ENCODE data around the gene CDC45.

The CDC45 gene

DNA sequence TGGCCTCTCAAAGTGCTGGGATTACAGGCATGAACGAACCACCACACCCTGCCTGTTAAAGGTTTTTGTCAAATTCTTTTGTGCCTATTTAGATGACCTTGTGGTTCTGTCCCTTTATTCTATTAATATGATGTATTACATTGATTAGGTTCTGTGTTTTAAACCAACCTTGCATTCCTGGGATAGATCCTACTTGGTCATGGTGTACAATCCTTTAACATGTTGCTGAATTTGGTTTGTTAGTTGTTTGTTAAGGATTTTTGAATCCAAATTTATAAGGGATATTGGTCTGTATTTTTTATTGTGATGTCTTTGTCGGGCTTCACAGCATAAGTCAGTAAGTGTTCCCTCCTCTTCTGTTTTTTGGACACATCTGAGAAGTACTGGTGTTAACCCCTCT lies 73.5 kb downstream of the CDC45 start:
- no peak overlapping the region for H3K27ac ChIP-seq (ENCODE audit: low read depth, low read length)
- H3K4me1 ChIP-seq (ENCODE audit: control insufficient read depth in 5 of 5, insufficient read depth in 5 of 5, low read length in 5 of 5), result peaks cover 0 to 3% (median 0%) of the 10 kb centered on the region in 5 donors
- no peaks in the 10 kb centered on the region for H3K36me3 ChIP-seq (ENCODE audit: control insufficient read depth in 5 of 5, insufficient read depth in 5 of 5, low read length in 5 of 5)
- H3K27me3 ChIP-seq (ENCODE audit: control insufficient read depth in 5 of 5, insufficient read depth in 4 of 5, low read length in 5 of 5), result peaks cover 0 to 8% (median 3%) of the 10 kb centered on the region in 5 donors
- peaks cover 0 to 4% (median 0%) of the 10 kb centered on the region in 5 donors for H3K9me3 ChIP-seq (ENCODE audit: control insufficient read depth in 5 of 5, low read length in 5 of 5)
- no peak overlapping the region for H3K4me3 ChIP-seq (ENCODE audit: low read depth in 1 of 5, low read length in 5 of 5)
- H3K9ac ChIP-seq (ENCODE audit: low read length in 5 of 5), result no peak overlapping the region

DNA sequence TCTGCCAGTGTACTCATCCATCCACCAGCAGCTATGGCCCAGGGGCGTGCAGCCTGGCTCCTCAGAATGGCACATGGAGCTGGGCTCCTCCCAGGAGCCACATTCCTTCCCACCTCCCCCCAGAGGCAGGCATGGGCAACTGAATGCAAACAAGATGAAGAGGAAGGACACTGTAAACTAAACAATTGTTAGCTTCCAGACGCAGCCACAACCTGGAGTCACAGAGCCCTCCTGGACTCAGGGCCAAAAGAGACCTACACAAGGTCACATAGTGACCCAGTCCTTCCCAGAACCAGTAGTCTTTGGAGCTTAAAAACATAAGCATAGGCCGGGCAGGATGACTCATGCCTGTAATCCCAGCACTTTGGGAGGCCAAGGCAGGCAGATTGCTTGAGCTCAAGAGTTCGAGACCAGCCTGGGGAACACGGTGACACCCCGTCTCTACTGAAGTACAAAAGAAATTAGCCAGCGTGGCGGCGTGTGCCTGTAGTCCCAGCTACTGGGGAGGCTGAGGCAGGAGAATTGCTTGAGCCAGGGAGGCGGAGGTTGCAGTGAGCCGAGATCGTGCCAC lies 75.2 kb downstream of the CDC45 start:
- Histone ChIP-seq H3K9ac (ENCODE audit: low read length in 5 of 5) (no peak overlapping the region), H3K4me3 (ENCODE audit: low read depth in 1 of 5, low read length in 5 of 5) (no peak overlapping the region), H3K27ac (ENCODE audit: low read depth, low read length) (no peak overlapping the region)

DNA sequence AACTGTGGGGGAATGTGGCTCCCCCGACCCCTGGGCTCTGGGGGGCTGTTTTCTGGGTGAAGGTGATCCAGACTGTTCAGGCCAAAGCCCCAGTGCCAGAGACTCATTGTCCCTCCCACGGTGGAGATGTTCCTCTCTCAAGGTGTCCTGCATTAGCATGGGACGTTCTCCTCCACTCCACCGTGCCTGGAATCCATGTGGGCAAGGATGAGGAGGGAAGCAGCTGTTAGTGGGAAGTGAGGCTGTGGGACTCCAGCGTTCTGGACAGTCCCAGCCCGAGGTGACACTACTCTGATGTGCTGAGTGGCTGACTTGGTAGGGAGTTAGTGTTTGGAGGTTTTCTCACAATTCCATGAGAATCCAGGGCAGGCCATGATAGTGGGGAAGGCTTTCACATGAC lies 75.9 kb downstream of the CDC45 start:
- H3K4me3 ChIP-seq (ENCODE audit: low read depth in 1 of 5, low read length in 5 of 5), result no peak overlapping the region
- H3K9ac ChIP-seq (ENCODE audit: low read length in 5 of 5), result no peak overlapping the region
- H3K9me3 ChIP-seq (ENCODE audit: control insufficient read depth in 5 of 5, low read length in 5 of 5), result peaks cover 0 to 4% (median 0%) of the 10 kb centered on the region in 5 donors
- H3K4me1 ChIP-seq (ENCODE audit: control insufficient read depth in 5 of 5, insufficient read depth in 5 of 5, low read length in 5 of 5), result peaks cover 0 to 3% (median 0%) of the 10 kb centered on the region in 5 donors
- peaks cover 0 to 8% (median 3%) of the 10 kb centered on the region in 5 donors for H3K27me3 ChIP-seq (ENCODE audit: control insufficient read depth in 5 of 5, insufficient read depth in 4 of 5, low read length in 5 of 5)
- H3K36me3 ChIP-seq (ENCODE audit: control insufficient read depth in 5 of 5, insufficient read depth in 5 of 5, low read length in 5 of 5), result no peaks in the 10 kb centered on the region
- H3K27ac ChIP-seq (ENCODE audit: low read depth, low read length), result no peak overlapping the region

More for the DNA sequence above, 75.2 kb downstream of the CDC45 start:
- Histone ChIP-seq H3K27me3 (ENCODE audit: control insufficient read depth in 5 of 5, insufficient read depth in 4 of 5, low read length in 5 of 5) (peaks cover 0 to 8% (median 3%) of the 10 kb centered on the region in 5 donors), H3K36me3 (ENCODE audit: control insufficient read depth in 5 of 5, insufficient read depth in 5 of 5, low read length in 5 of 5) (no peaks in the 10 kb centered on the region), H3K4me1 (ENCODE audit: control insufficient read depth in 5 of 5, insufficient read depth in 5 of 5, low read length in 5 of 5) (peaks cover 0 to 3% (median 0%) of the 10 kb centered on the region in 5 donors), H3K9me3 (ENCODE audit: control insufficient read depth in 5 of 5, low read length in 5 of 5) (peaks cover 0 to 4% (median 0%) of the 10 kb centered on the region in 5 donors)

- Histone ChIP-seq H3K36me3 (ENCODE audit: control insufficient read depth in 5 of 5, insufficient read depth in 5 of 5, low read length in 5 of 5) (no peaks in the 10 kb centered on the region), H3K9me3 (ENCODE audit: control insufficient read depth in 5 of 5, low read length in 5 of 5) (peaks cover 0 to 4% (median 0%) of the 10 kb centered on the region in 5 donors), H3K4me1 (ENCODE audit: control insufficient read depth in 5 of 5, insufficient read depth in 5 of 5, low read length in 5 of 5) (peaks cover 0 to 3% (median 0%) of the 10 kb centered on the region in 5 donors), H3K27me3 (ENCODE audit: control insufficient read depth in 5 of 5, insufficient read depth in 4 of 5, low read length in 5 of 5) (peaks cover 0 to 8% (median 3%) of the 10 kb centered on the region in 5 donors), H3K27ac (ENCODE audit: low read depth, low read length) (no peak overlapping the region), H3K9ac (ENCODE audit: low read length in 5 of 5) (no peak overlapping the region), H3K4me3 (ENCODE audit: low read depth in 1 of 5, low read length in 5 of 5) (no peak overlapping the region)
These were observed 77.3 kb downstream of the CDC45 start for GRCh38 chr22:19556963-19557545.

GRCh38 chr22:19559324-19559811 lies 79.6 kb downstream of the CDC45 start:
- peaks cover 0 to 3% (median 2%) of the 10 kb centered on the region in 5 donors for H3K9me3 ChIP-seq (ENCODE audit: control insufficient read depth in 5 of 5, low read length in 5 of 5)
- H3K9ac ChIP-seq (ENCODE audit: low read length in 5 of 5), result no peak overlapping the region
- no peaks in the 10 kb centered on the region for H3K36me3 ChIP-seq (ENCODE audit: control insufficient read depth in 5 of 5, insufficient read depth in 5 of 5, low read length in 5 of 5)
- H3K27ac ChIP-seq (ENCODE audit: low read depth, low read length), result no peak overlapping the region
- H3K4me3 ChIP-seq (ENCODE audit: low read depth in 1 of 5, low read length in 5 of 5), result no peak overlapping the region
- H3K4me1 ChIP-seq (ENCODE audit: control insufficient read depth in 5 of 5, insufficient read depth in 5 of 5, low read length in 5 of 5), result peaks cover 0 to 3% (median 0%) of the 10 kb centered on the region in 5 donors
- H3K27me3 ChIP-seq (ENCODE audit: control insufficient read depth in 5 of 5, insufficient read depth in 4 of 5, low read length in 5 of 5), result peaks cover 0 to 8% (median 3%) of the 10 kb centered on the region in 5 donors

GRCh38 chr22:19559956-19560355 lies 80.2 kb downstream of the CDC45 start:
- peaks cover 0 to 3% (median 2%) of the 10 kb centered on the region in 5 donors for H3K9me3 ChIP-seq (ENCODE audit: control insufficient read depth in 5 of 5, low read length in 5 of 5)
- H3K4me3 ChIP-seq (ENCODE audit: low read depth in 1 of 5, low read length in 5 of 5), result no peak overlapping the region
- H3K36me3 ChIP-seq (ENCODE audit: control insufficient read depth in 5 of 5, insufficient read depth in 5 of 5, low read length in 5 of 5), result no peaks in the 10 kb centered on the region
- H3K27ac ChIP-seq (ENCODE audit: low read depth, low read length), result no peak overlapping the region
- no peaks in the 10 kb centered on the region for H3K4me1 ChIP-seq (ENCODE audit: control insufficient read depth in 5 of 5, insufficient read depth in 5 of 5, low read length in 5 of 5)
- peaks cover 0 to 8% (median 3%) of the 10 kb centered on the region in 5 donors for H3K27me3 ChIP-seq (ENCODE audit: control insufficient read depth in 5 of 5, insufficient read depth in 4 of 5, low read length in 5 of 5)
- H3K9ac ChIP-seq (ENCODE audit: low read length in 5 of 5), result no peak overlapping the region

DNA sequence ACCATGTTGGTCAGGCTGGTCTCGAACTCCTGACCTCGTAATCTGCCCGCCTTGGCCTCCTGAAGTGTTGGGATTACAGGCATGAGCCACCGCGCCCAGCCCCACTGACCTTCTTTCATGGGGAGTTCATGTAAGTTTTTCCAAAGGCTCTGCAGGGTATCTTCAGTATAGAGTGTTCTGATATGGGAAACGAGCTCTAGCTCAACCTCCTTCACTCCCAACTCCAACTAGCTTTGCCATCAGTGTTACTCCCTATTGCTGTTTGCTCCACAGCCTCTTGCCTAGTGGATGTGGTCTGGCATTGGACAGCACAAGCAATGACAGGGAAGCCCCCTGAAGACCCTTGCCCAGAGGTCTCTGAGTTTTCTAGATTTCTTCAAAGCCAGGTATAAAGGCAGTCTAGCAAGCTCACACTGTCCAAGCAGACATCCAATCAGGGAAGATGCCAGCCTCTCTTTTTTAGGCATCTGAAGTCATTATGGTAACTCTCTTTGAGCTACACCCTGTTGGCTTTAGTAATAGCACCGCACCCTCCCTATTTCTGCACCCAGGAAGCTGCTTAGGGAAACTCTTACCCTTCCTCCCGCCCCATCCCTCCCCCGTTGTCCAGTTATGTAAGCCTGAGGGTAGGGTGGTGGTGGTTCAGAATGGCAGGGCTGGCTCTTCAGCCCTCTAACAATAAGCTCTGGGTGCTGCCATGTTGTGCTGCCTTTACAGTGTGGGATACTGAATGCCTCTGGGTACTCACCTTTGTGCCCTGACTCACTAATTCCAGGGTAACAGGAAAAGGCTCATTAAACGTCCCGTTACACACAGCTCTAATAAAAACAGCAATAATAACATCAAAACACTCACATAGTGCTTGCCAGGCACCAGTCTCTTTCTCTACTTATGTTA lies 85.9 kb downstream of the CDC45 start:
- Histone ChIP-seq H3K27ac (ENCODE audit: low read depth, low read length) (peak overlapping the region; percentile 69), H3K27me3 (ENCODE audit: control insufficient read depth in 5 of 5, insufficient read depth in 4 of 5, low read length in 5 of 5) (peaks cover 0 to 17% (median 5%) of the 10 kb centered on the region in 5 donors), H3K4me3 (ENCODE audit: low read depth in 1 of 5, low read length in 5 of 5) (no peak overlapping the region), H3K4me1 (ENCODE audit: control insufficient read depth in 5 of 5, insufficient read depth in 5 of 5, low read length in 5 of 5) (peaks cover 0 to 44% (median 8%) of the 10 kb centered on the region in 5 donors), H3K36me3 (ENCODE audit: control insufficient read depth in 5 of 5, insufficient read depth in 5 of 5, low read length in 5 of 5) (no peaks in the 10 kb centered on the region), H3K9ac (ENCODE audit: low read length in 5 of 5) (peak overlapping the region in 1 of 5 donors; percentile 55), H3K9me3 (ENCODE audit: control insufficient read depth in 5 of 5, low read length in 5 of 5) (peaks cover 0 to 3% (median 2%) of the 10 kb centered on the region in 5 donors)

GRCh38 chr22:19566279-19567156 lies 86.8 kb downstream of the CDC45 start:
- Histone ChIP-seq H3K27ac (ENCODE audit: low read depth, low read length) (peak overlapping the region; percentile 69), H3K9me3 (ENCODE audit: control insufficient read depth in 5 of 5, low read length in 5 of 5) (peaks cover 0 to 3% (median 2%) of the 10 kb centered on the region in 5 donors)

More at GRCh38 chr22:19566279-19567156, 86.8 kb downstream of the CDC45 start:
- H3K36me3 ChIP-seq (ENCODE audit: control insufficient read depth in 5 of 5, insufficient read depth in 5 of 5, low read length in 5 of 5), result no peaks in the 10 kb centered on the region
- H3K4me1 ChIP-seq (ENCODE audit: control insufficient read depth in 5 of 5, insufficient read depth in 5 of 5, low read length in 5 of 5), result peaks cover 0 to 53% (median 8%) of the 10 kb centered on the region in 5 donors
- H3K27me3 ChIP-seq (ENCODE audit: control insufficient read depth in 5 of 5, insufficient read depth in 4 of 5, low read length in 5 of 5), result peaks cover 0 to 17% (median 5%) of the 10 kb centered on the region in 5 donors
- H3K4me3 ChIP-seq (ENCODE audit: low read depth in 1 of 5, low read length in 5 of 5), result peak overlapping the region in 1 of 5 donors; percentile 10
- peak overlapping the region in 2 of 5 donors; percentile 11 to 30 for H3K9ac ChIP-seq (ENCODE audit: low read length in 5 of 5)
